ENCODE measurements around the gene SHROOM2.
"Not testable (repeated sequence)": the region's sequence is repeated elsewhere in the genome, so short reads cannot be mapped to it uniquely, and the experiment has no call there.

The SHROOM2 gene

GRCh38 chrX:9807355-9808182 is 21.3 kb downstream of the SHROOM2 start:
- in situ Hi-C loops (cut with MboI; ENCODE audit: low pct_unique_long_range_greater_than_20kb, low sequenced_read_pairs, unreplicated experiment): no loop called here
- no peak for TF ChIP-seq CTCF (IDR thresholded peaks at IDR 0.05; ENCODE audit: extremely low read depth, insufficient read depth, missing control alignments)
- DNase-seq (ENCODE audit: low spot score): no peak

GRCh38 chrX:9809876-9810275 is 23.6 kb downstream of the SHROOM2 start:
- in situ Hi-C loops (cut with MboI; ENCODE audit: low pct_unique_long_range_greater_than_20kb, low sequenced_read_pairs, unreplicated experiment); DNase-seq (ENCODE audit: low spot score): not testable (repeated sequence)

- in situ Hi-C loops (cut with MboI; ENCODE audit: low pct_unique_long_range_greater_than_20kb, low sequenced_read_pairs, unreplicated experiment); DNase-seq (ENCODE audit: low spot score): not testable (repeated sequence)
Observed at GRCh38 chrX:9811086-9811485, 24.9 kb downstream of the SHROOM2 start.

GRCh38 chrX:9816084-9816700 is 30.0 kb downstream of the SHROOM2 start:
- DNase-seq (ENCODE audit: low spot score): no peak
- in situ Hi-C loops (cut with MboI; ENCODE audit: low pct_unique_long_range_greater_than_20kb, low sequenced_read_pairs, unreplicated experiment): no loop called here
- TF ChIP-seq CTCF (IDR thresholded peaks at IDR 0.05; ENCODE audit: extremely low read depth, insufficient read depth, missing control alignments): no peak

- DNase-seq (ENCODE audit: low spot score): no peak
- in situ Hi-C loops (cut with MboI; ENCODE audit: low pct_unique_long_range_greater_than_20kb, low sequenced_read_pairs, unreplicated experiment): no loop called here
- TF ChIP-seq CTCF (IDR thresholded peaks at IDR 0.05; ENCODE audit: extremely low read depth, insufficient read depth, missing control alignments): no peak
Observed at GRCh38 chrX:9821572-9821971, 35.3 kb downstream of the SHROOM2 start.

GRCh38 chrX:9824554-9824953 is 38.3 kb downstream of the SHROOM2 start:
- no peak for TF ChIP-seq CTCF (IDR thresholded peaks at IDR 0.05; ENCODE audit: extremely low read depth, insufficient read depth, missing control alignments)
- no peak for DNase-seq (ENCODE audit: low spot score)
- in situ Hi-C loops (cut with MboI; ENCODE audit: low pct_unique_long_range_greater_than_20kb, low sequenced_read_pairs, unreplicated experiment): no loop called here

GRCh38 chrX:9825129-9825790 is 39.0 kb downstream of the SHROOM2 start:
- in situ Hi-C loops (cut with MboI; ENCODE audit: low pct_unique_long_range_greater_than_20kb, low sequenced_read_pairs, unreplicated experiment): no loop called here
- no peak for TF ChIP-seq CTCF (IDR thresholded peaks at IDR 0.05; ENCODE audit: extremely low read depth, insufficient read depth, missing control alignments)
- DNase-seq (ENCODE audit: low spot score): no peak
